Activated naive CD8-positive, alpha-beta T cell (primary cell): ENCODE results near the gene ATP6V0E2.

Experiments used
- H3K27ac Mint-ChIP-seq: one replicate; pipeline ENCODE4 v1.8.0; 2021; ENCODE audit warnings: mixed read lengths
- H3K27me3 Mint-ChIP-seq: one replicate; pipeline ENCODE4 v1.8.0; 2021; ENCODE audit warnings: mixed read lengths
- H3K36me3 Mint-ChIP-seq: one replicate; pipeline ENCODE4 v1.8.0; 2021; ENCODE audit warnings: mixed read lengths
- H3K4me1 Mint-ChIP-seq: one replicate; pipeline ENCODE4 v1.8.0; 2021; ENCODE audit warnings: low read depth, mixed read lengths
- H3K4me3 Mint-ChIP-seq: one replicate; pipeline ENCODE4 v1.8.0; 2021; ENCODE audit warnings: mild to moderate bottlenecking, mixed read lengths
- H3K9me3 Mint-ChIP-seq: one replicate; pipeline ENCODE4 v1.8.0; 2021; ENCODE audit warnings: low read depth, mixed read lengths

The ATP6V0E2 gene

GRCh38 chr7:149833495-149834130 is 40.2 kb upstream of the ATP6V0E2 start:
- no peaks in the 10 kb centered on the region for H3K9me3 Mint-ChIP-seq
- no peak overlapping the region for H3K4me3 Mint-ChIP-seq
- no peaks in the 10 kb centered on the region for H3K36me3 Mint-ChIP-seq
- no peak overlapping the region for H3K27ac Mint-ChIP-seq
- H3K4me1 Mint-ChIP-seq = peaks cover 7% of the 10 kb centered on the region
- H3K27me3 Mint-ChIP-seq = peaks cover 3% of the 10 kb centered on the region

- peaks cover 3% of the 10 kb centered on the region for H3K27me3 Mint-ChIP-seq
- H3K4me3 Mint-ChIP-seq = no peak overlapping the region
- H3K9me3 Mint-ChIP-seq = no peaks in the 10 kb centered on the region
- no peak overlapping the region for H3K27ac Mint-ChIP-seq
- peaks cover 15% of the 10 kb centered on the region for H3K4me1 Mint-ChIP-seq
- no peaks in the 10 kb centered on the region for H3K36me3 Mint-ChIP-seq
These were observed 39.2 kb upstream of the ATP6V0E2 start for GRCh38 chr7:149834601-149835000.

GRCh38 chr7:149836434-149836833 is 37.3 kb upstream of the ATP6V0E2 start:
- H3K4me3 Mint-ChIP-seq = no peak overlapping the region
- H3K27me3 Mint-ChIP-seq = peaks cover 3% of the 10 kb centered on the region
- H3K4me1 Mint-ChIP-seq = peaks cover 26% of the 10 kb centered on the region
- H3K9me3 Mint-ChIP-seq = no peaks in the 10 kb centered on the region
- no peaks in the 10 kb centered on the region for H3K36me3 Mint-ChIP-seq
- H3K27ac Mint-ChIP-seq = no peak overlapping the region

- no peaks in the 10 kb centered on the region for H3K36me3 Mint-ChIP-seq
- peaks cover 33% of the 10 kb centered on the region for H3K4me1 Mint-ChIP-seq
- H3K27me3 Mint-ChIP-seq = peaks cover 2% of the 10 kb centered on the region
- H3K4me3 Mint-ChIP-seq = peak overlapping the region; percentile 90
- H3K9me3 Mint-ChIP-seq = no peaks in the 10 kb centered on the region
- H3K27ac Mint-ChIP-seq = peak overlapping the region; percentile 83
These were observed 36.1 kb upstream of the ATP6V0E2 start for GRCh38 chr7:149837564-149838223.

GRCh38 chr7:149838224-149838991 is 35.4 kb upstream of the ATP6V0E2 start, which contains the start of gene ZNF862:
Gene ZNF862, plus strand, starts transcription at chr7:149838375. Its CDS starts 237 bp downstream, at chr7:149838612.
- H3K27me3 Mint-ChIP-seq = peaks cover 2% of the 10 kb centered on the region
- H3K9me3 Mint-ChIP-seq = no peaks in the 10 kb centered on the region
- peak within 1 kb of the TSS; percentile 83 for H3K27ac Mint-ChIP-seq
- peaks cover 39% of the 10 kb centered on the region for H3K4me1 Mint-ChIP-seq
- H3K4me3 Mint-ChIP-seq = peak within 1 kb of the TSS; percentile 90
- no peaks in the 10 kb centered on the region for H3K36me3 Mint-ChIP-seq

GRCh38 chr7:149838992-149839408 is 34.8 kb upstream of the ATP6V0E2 start:
- Mint-ChIP-seq H3K36me3 (no peaks in the 10 kb centered on the region), H3K27ac (peak overlapping the region; percentile 69), H3K9me3 (no peaks in the 10 kb centered on the region), H3K27me3 (peaks cover 2% of the 10 kb centered on the region), H3K4me3 (peak overlapping the region; percentile 88), H3K4me1 (peaks cover 44% of the 10 kb centered on the region)

- Mint-ChIP-seq H3K4me3 (peak overlapping the region; percentile 88), H3K27ac (peak overlapping the region; percentile 69), H3K36me3 (no peaks in the 10 kb centered on the region), H3K4me1 (peaks cover 51% of the 10 kb centered on the region), H3K27me3 (no peaks in the 10 kb centered on the region), H3K9me3 (no peaks in the 10 kb centered on the region)
These were observed 33.8 kb upstream of the ATP6V0E2 start for GRCh38 chr7:149839933-149840332.

- no peaks in the 10 kb centered on the region for H3K27me3 Mint-ChIP-seq
- H3K4me3 Mint-ChIP-seq = no peak overlapping the region
- H3K9me3 Mint-ChIP-seq = no peaks in the 10 kb centered on the region
- H3K4me1 Mint-ChIP-seq = peaks cover 58% of the 10 kb centered on the region
- H3K36me3 Mint-ChIP-seq = peaks cover 2% of the 10 kb centered on the region
- no peak overlapping the region for H3K27ac Mint-ChIP-seq
These were observed 30.2 kb upstream of the ATP6V0E2 start for GRCh38 chr7:149843566-149843965.

GRCh38 chr7:149844445-149844844 is 29.3 kb upstream of the ATP6V0E2 start:
- H3K27me3 Mint-ChIP-seq = no peaks in the 10 kb centered on the region
- peaks cover 2% of the 10 kb centered on the region for H3K36me3 Mint-ChIP-seq
- H3K4me1 Mint-ChIP-seq = peaks cover 55% of the 10 kb centered on the region
- H3K27ac Mint-ChIP-seq = no peak overlapping the region
- no peak overlapping the region for H3K4me3 Mint-ChIP-seq
- H3K9me3 Mint-ChIP-seq = no peaks in the 10 kb centered on the region

GRCh38 chr7:149845257-149845980 is 28.4 kb upstream of the ATP6V0E2 start:
- Mint-ChIP-seq H3K27ac (peak overlapping the region; percentile 22), H3K36me3 (peaks cover 2% of the 10 kb centered on the region), H3K4me3 (no peak overlapping the region), H3K4me1 (peaks cover 59% of the 10 kb centered on the region), H3K27me3 (no peaks in the 10 kb centered on the region), H3K9me3 (no peaks in the 10 kb centered on the region)

GRCh38 chr7:149846021-149846420 is 27.7 kb upstream of the ATP6V0E2 start:
- peaks cover 2% of the 10 kb centered on the region for H3K36me3 Mint-ChIP-seq
- no peak overlapping the region for H3K4me3 Mint-ChIP-seq
- no peak overlapping the region for H3K27ac Mint-ChIP-seq
- peaks cover 62% of the 10 kb centered on the region for H3K4me1 Mint-ChIP-seq
- no peaks in the 10 kb centered on the region for H3K9me3 Mint-ChIP-seq
- H3K27me3 Mint-ChIP-seq = no peaks in the 10 kb centered on the region

GRCh38 chr7:149846436-149847046 is 27.2 kb upstream of the ATP6V0E2 start:
- Mint-ChIP-seq H3K4me3 (no peak overlapping the region), H3K27me3 (no peaks in the 10 kb centered on the region), H3K4me1 (peaks cover 57% of the 10 kb centered on the region), H3K9me3 (no peaks in the 10 kb centered on the region), H3K36me3 (peaks cover 2% of the 10 kb centered on the region), H3K27ac (no peak overlapping the region)

- Mint-ChIP-seq H3K9me3 (no peaks in the 10 kb centered on the region), H3K4me1 (peaks cover 41% of the 10 kb centered on the region), H3K36me3 (peaks cover 7% of the 10 kb centered on the region), H3K27me3 (no peaks in the 10 kb centered on the region), H3K4me3 (no peak overlapping the region), H3K27ac (no peak overlapping the region)
These were observed 24.6 kb upstream of the ATP6V0E2 start for GRCh38 chr7:149849174-149849573.

GRCh38 chr7:149850007-149850594 is 23.7 kb upstream of the ATP6V0E2 start:
- Mint-ChIP-seq H3K27me3 (no peaks in the 10 kb centered on the region), H3K4me3 (peak overlapping the region; percentile 7), H3K9me3 (no peaks in the 10 kb centered on the region), H3K4me1 (peaks cover 43% of the 10 kb centered on the region), H3K36me3 (peaks cover 6% of the 10 kb centered on the region), H3K27ac (peak overlapping the region; percentile 34)
